Measurements from ENCODE around the gene AQP12B. TPM values are rescaled to one million over a fixed set of nuclear protein-coding genes. Genes with fewer than 3 reads are reported as not detected.

Gene AQP12B
- total and polyA plus RNA-seq, 10 of the 15 experiments (the other 5 are each of a cell fraction or from before 2014, with no cell fraction given), result not detected

- H3K36me3 ChIP-seq (ENCODE audit: control insufficient read depth in 2 of 2, insufficient read depth in 2 of 2, low read length in 1 of 2), result no peaks in the 10 kb centered on the region
- intact Hi-C loops (cut with micrococcal nuclease; ENCODE audit: unreplicated experiment), result no loop called here
- peak overlapping the region; percentile 35; the same call in 1 of the 2 replicates for H3K4me2 ChIP-seq (ENCODE audit: control insufficient read depth, insufficient read depth)
- H4K20me1 ChIP-seq (ENCODE audit: control insufficient read depth, insufficient read depth), result no peaks in the 10 kb centered on the region
- in situ Hi-C loops (cut with MboI), result no loop called here
- ChIA-PET POLR2A (interaction anchor here (0.6 to 0.9 kb wide), 3 partner anchors 41 to 180 kb away, joined by 3 read pairs; partner anchors contain the start of gene CAPN10), CTCF (interaction anchor here (1.3 kb wide), 1 partner anchor 40 kb away, joined by 3 read pairs; the partner anchor contains the start of gene CAPN10), SMC1A (ENCODE audit: uncharacterized antibody, unreplicated experiment) (no interaction called here), RAD21 (ENCODE audit: unreplicated experiment) (no interaction called here)
- DNase-seq (ENCODE audit: low read depth, low spot score), result no peak
- no peaks in the 10 kb centered on the region for H3K27me3 ChIP-seq (replicated peaks in 1 of 2; ENCODE audit: control insufficient read depth in 2 of 2, insufficient read depth in 2 of 2, low read length in 1 of 2)
- WGBS (ENCODE audit: insufficient coverage, insufficient replicate concordance, low lambda C conversion rate, missing lambda C conversion rate), result 43% methylated on average over 21 of the region's 21 CpGs
- 0 out of 2 replicates have a peak, but pooled peaks have one; percentile 3 for TF ChIP-seq RUNX3 (IDR thresholded peaks at IDR 0.05; ENCODE audit: low read length)
- no peak for TF ChIP-seq ZNF274 (IDR thresholded peaks at IDR 0.05; ENCODE audit: insufficient read depth, insufficient read length)
- TF ChIP-seq ZNF207 (IDR thresholded peaks at IDR 0.05; ENCODE audit: borderline replicate concordance), result no peak
- TF ChIP-seq SPI1 (IDR thresholded peaks at IDR 0.05; ENCODE audit: borderline replicate concordance, insufficient read depth, low read depth, low read length), result peak; percentile 81
- TF ChIP-seq ZNF687 (IDR thresholded peaks at IDR 0.05), result peak; percentile 33; the same call in 1 of the 2 replicates
- TF ChIP-seq EED (IDR thresholded peaks at IDR 0.05; ENCODE audit: low read depth), result 0 out of 2 replicates have a peak, but pooled peaks have one; percentile 41
- TF ChIP-seq RELB (IDR thresholded peaks at IDR 0.05; ENCODE audit: low read depth), result no peak
- 0 out of 2 replicates have a peak, but pooled peaks have one; percentile 30 for TF ChIP-seq IKZF1 (conservative IDR thresholded peaks at IDR 0.05)
- no peak for TF ChIP-seq NR2C1 (IDR thresholded peaks at IDR 0.05)
- no peak for TF ChIP-seq MYB (IDR thresholded peaks at IDR 0.05; ENCODE audit: borderline replicate concordance, low read depth, low read length)
- no peak for TF ChIP-seq ATF7 (IDR thresholded peaks at IDR 0.05; ENCODE audit: low read depth)
- TF ChIP-seq BHLHE40 (IDR thresholded peaks at IDR 0.05; ENCODE audit: borderline replicate concordance in 1 of 2, low read depth in 2 of 2, low read length in 1 of 2), result peak in 1 of 2 experiments; percentile 39; a peak in 1 of 4 replicates
- TF ChIP-seq POLR2A (IDR thresholded peaks at IDR 0.05; ENCODE audit: low read depth, low read length), result no peak
- peaks cover 30% of the 10 kb centered on the region for H3K4me1 ChIP-seq (ENCODE audit: control insufficient read depth, insufficient read depth, low read length)
- H3K4me3 ChIP-seq, result no peak overlapping the region
- no peaks in the 10 kb centered on the region; the same call in 2 of the 3 replicates for H3K9me3 ChIP-seq (replicated peaks; ENCODE audit: control insufficient read depth, insufficient read depth, low read length)
- BruUV-seq (replicated peaks), result no TSS peak
- H3K9ac ChIP-seq (ENCODE audit: control insufficient read depth, insufficient read depth, low read length), result no peak overlapping the region; the same call in 1 of the 2 replicates
- FAIRE-seq, result peak; percentile 56
- peak; percentile 25 for ATAC-seq
- H2AFZ ChIP-seq (ENCODE audit: control insufficient read depth, low read depth, low read length), result no peak overlapping the region; the same call in 1 of the 2 replicates
- no peak overlapping the region for H3K27ac ChIP-seq (ENCODE audit: control insufficient read depth, insufficient read depth)
- H3K79me2 ChIP-seq (ENCODE audit: control insufficient read depth, insufficient read depth, low read length), result no peaks in the 10 kb centered on the region
These were observed 56.0 kb downstream of the AQP12B start for GRCh38 chr2:240626531-240627300.
